ENCODE data around the gene ANKS1B. TPM values are rescaled to one million over a fixed set of nuclear protein-coding genes. Genes with fewer than 3 reads are reported as not detected.
A peak's percentile ranks its signal among the peaks of the same experiment; 100 is the strongest.

The ANKS1B gene
- total RNA-seq, 1 experiment from 2014 or later: 5.8 TPM

DNA sequence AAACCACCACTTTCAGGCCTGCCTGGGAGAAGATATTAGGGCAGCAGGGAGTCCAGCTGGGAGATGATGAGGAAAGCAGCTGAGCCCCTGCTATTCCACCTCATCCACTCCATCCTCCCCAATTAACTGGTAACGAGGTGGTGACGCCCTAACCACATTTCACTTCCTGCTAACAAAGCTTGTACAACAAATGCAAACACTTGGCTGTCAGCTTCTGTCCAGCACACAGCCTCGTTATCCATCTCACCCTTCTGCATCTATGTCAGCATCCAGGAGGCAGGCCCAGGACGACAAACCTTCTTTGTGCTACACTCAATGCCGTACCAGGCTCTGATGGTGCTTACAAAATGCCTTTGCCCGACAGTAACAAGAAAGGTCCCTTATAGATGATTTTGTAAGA is 1114.2 kb downstream of the ANKS1B start:
- Mint-ChIP-seq H3K4me1 (peaks cover 13% of the 10 kb centered on the region), H3K27ac (no peak overlapping the region), H3K9me3 (peaks cover 6% of the 10 kb centered on the region; the same call in 1 of the 2 replicates), H3K36me3 (no peaks in the 10 kb centered on the region), H3K27me3 (ENCODE audit: low read depth) (peaks cover 48% of the 10 kb centered on the region), H3K4me3 (no peak overlapping the region)
- ATAC-seq (peak; percentile 44), DNase-seq (ENCODE audit: low spot score) (no peak)
- ChIA-PET POLR2A (no interaction called here), CTCF (no interaction called here)
- TF ChIP-seq SMAD4 (CRISPR knock-in tag; IDR thresholded peaks at IDR 0.05) (no peak), MXD4 (CRISPR knock-in tag; IDR thresholded peaks at IDR 0.05; ENCODE audit: borderline replicate concordance) (no peak), CBFB (CRISPR knock-in tag; IDR thresholded peaks at IDR 0.05; ENCODE audit: low read depth) (no peak), KAT7 (CRISPR knock-in tag; IDR thresholded peaks at IDR 0.05; ENCODE audit: borderline replicate concordance) (no peak), GTF2I (CRISPR knock-in tag; conservative IDR thresholded peaks at IDR 0.05) (no peak), ESRRA (CRISPR knock-in tag; IDR thresholded peaks at IDR 0.05; ENCODE audit: borderline replicate concordance) (no peak), TP53 (CRISPR knock-in tag; IDR thresholded peaks at IDR 0.05) (no peak), ZNF263 (CRISPR knock-in tag; IDR thresholded peaks at IDR 0.05; ENCODE audit: low read depth) (no peak), SP1 (CRISPR knock-in tag; conservative IDR thresholded peaks at IDR 0.05) (no peak)
- TF ChIP-seq, protein P1, sequence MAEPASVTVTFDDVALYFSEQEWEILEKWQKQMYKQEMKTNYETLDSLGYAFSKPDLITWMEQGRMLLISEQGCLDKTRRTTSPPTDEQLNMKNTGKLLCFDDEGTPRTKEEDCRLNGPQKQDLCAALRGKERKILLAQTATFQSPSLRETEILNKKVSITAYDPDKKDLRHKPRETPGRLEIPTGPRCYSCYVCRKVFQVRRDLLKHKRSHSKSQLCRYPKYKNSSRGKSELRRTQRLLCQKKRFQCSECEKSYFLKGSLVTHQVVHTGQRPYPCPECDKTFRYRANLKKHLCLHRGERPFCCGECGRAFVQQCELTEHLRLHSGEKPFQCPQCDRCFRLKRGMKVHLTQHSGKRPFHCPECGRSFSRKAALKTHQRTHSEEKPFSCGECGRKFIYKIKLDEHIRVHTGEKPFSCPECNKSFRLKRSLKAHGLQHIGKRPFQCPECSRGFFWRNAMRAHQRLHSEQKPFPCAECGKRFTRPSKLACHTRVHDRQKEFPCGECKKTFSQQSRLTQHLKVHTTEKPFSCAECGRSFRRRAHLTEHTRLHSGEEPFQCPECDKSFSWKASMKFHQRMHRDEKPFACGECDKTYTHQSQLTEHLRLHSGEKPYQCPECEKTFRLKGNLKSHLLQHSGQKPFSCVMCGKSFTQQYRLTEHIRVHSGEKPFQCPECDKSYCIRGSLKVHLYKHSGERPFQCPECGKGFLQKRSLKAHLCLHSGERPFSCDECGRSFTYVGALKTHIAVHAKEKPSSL (CRISPR knock-in tag; conservative IDR thresholded peaks at IDR 0.05): no peak
- TF ChIP-seq, protein P2, sequence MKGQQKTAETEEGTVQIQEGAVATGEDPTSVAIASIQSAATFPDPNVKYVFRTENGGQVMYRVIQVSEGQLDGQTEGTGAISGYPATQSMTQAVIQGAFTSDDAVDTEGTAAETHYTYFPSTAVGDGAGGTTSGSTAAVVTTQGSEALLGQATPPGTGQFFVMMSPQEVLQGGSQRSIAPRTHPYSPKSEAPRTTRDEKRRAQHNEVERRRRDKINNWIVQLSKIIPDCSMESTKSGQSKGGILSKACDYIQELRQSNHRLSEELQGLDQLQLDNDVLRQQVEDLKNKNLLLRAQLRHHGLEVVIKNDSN (CRISPR knock-in tag; IDR thresholded peaks at IDR 0.05): no peak
- TF ChIP-seq, protein P3, sequence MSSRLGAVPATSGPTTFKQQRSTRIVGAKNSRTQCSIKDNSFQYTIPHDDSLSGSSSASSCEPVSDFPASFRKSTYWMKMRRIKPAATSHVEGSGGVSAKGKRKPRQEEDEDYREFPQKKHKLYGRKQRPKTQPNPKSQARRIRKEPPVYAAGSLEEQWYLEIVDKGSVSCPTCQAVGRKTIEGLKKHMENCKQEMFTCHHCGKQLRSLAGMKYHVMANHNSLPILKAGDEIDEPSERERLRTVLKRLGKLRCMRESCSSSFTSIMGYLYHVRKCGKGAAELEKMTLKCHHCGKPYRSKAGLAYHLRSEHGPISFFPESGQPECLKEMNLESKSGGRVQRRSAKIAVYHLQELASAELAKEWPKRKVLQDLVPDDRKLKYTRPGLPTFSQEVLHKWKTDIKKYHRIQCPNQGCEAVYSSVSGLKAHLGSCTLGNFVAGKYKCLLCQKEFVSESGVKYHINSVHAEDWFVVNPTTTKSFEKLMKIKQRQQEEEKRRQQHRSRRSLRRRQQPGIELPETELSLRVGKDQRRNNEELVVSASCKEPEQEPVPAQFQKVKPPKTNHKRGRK (CRISPR knock-in tag; IDR thresholded peaks at IDR 0.05; ENCODE audit: borderline replicate concordance): no peak
- TF ChIP-seq, protein P4, sequence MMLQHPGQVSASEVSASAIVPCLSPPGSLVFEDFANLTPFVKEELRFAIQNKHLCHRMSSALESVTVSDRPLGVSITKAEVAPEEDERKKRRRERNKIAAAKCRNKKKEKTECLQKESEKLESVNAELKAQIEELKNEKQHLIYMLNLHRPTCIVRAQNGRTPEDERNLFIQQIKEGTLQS (CRISPR knock-in tag; conservative IDR thresholded peaks at IDR 0.05): no peak

DNA sequence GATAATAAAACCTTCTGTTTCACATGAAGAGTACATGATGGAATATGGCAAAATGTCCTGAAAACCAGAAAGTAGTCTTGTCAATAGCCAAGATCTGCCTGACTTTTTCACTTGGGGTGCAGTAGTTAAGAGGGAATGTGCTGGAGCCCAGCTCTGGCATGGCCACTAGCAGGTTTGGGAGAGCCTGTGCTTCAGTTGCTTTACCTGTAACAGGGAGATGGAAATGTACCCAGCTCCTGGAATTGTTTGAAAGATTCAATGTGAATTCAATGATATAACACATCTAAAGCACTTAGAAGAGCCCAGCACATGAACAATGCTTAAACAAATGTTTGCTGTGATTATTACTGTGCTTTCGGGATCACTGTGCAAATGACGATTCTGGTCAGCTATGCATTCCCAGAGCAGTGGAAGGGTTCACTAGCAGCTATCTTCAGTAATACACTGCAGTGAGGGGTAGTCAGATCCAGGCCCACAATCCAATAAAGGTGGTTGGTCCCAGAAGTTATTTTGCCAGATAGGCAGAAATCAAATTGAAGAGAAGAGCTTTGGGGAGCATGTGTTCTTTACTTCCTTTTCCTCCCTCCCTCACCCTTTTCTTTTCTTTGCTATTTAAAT is 1114.7 kb downstream of the ANKS1B start:
- H3K4me1 Mint-ChIP-seq: peaks cover 13% of the 10 kb centered on the region
- H3K9me3 Mint-ChIP-seq: peaks cover 10% of the 10 kb centered on the region
- ATAC-seq (peak; percentile 52), DNase-seq (ENCODE audit: low spot score) (no peak)
- POLR2A ChIA-PET: no interaction called here
- CTCF ChIA-PET: no interaction called here
- no peak overlapping the region for H3K27ac Mint-ChIP-seq
- H3K4me3 Mint-ChIP-seq: no peak overlapping the region
- H3K27me3 Mint-ChIP-seq (ENCODE audit: low read depth): peaks cover 51% of the 10 kb centered on the region
- H3K36me3 Mint-ChIP-seq: 0 out of 2 replicates have a peak, but pooled peaks cover 2% of the 10 kb centered on the region
- no peak for TF ChIP-seq GTF2I (CRISPR knock-in tag; conservative IDR thresholded peaks at IDR 0.05)
- TF ChIP-seq, protein P5, sequence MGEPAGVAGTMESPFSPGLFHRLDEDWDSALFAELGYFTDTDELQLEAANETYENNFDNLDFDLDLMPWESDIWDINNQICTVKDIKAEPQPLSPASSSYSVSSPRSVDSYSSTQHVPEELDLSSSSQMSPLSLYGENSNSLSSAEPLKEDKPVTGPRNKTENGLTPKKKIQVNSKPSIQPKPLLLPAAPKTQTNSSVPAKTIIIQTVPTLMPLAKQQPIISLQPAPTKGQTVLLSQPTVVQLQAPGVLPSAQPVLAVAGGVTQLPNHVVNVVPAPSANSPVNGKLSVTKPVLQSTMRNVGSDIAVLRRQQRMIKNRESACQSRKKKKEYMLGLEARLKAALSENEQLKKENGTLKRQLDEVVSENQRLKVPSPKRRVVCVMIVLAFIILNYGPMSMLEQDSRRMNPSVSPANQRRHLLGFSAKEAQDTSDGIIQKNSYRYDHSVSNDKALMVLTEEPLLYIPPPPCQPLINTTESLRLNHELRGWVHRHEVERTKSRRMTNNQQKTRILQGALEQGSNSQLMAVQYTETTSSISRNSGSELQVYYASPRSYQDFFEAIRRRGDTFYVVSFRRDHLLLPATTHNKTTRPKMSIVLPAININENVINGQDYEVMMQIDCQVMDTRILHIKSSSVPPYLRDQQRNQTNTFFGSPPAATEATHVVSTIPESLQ (CRISPR knock-in tag; IDR thresholded peaks at IDR 0.05): no peak
- TF ChIP-seq, protein P6, sequence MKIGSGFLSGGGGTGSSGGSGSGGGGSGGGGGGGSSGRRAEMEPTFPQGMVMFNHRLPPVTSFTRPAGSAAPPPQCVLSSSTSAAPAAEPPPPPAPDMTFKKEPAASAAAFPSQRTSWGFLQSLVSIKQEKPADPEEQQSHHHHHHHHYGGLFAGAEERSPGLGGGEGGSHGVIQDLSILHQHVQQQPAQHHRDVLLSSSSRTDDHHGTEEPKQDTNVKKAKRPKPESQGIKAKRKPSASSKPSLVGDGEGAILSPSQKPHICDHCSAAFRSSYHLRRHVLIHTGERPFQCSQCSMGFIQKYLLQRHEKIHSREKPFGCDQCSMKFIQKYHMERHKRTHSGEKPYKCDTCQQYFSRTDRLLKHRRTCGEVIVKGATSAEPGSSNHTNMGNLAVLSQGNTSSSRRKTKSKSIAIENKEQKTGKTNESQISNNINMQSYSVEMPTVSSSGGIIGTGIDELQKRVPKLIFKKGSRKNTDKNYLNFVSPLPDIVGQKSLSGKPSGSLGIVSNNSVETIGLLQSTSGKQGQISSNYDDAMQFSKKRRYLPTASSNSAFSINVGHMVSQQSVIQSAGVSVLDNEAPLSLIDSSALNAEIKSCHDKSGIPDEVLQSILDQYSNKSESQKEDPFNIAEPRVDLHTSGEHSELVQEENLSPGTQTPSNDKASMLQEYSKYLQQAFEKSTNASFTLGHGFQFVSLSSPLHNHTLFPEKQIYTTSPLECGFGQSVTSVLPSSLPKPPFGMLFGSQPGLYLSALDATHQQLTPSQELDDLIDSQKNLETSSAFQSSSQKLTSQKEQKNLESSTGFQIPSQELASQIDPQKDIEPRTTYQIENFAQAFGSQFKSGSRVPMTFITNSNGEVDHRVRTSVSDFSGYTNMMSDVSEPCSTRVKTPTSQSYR (CRISPR knock-in tag; IDR thresholded peaks at IDR 0.05): no peak
- TF ChIP-seq SMAD4 (CRISPR knock-in tag; IDR thresholded peaks at IDR 0.05): no peak
- TF ChIP-seq, protein P7, sequence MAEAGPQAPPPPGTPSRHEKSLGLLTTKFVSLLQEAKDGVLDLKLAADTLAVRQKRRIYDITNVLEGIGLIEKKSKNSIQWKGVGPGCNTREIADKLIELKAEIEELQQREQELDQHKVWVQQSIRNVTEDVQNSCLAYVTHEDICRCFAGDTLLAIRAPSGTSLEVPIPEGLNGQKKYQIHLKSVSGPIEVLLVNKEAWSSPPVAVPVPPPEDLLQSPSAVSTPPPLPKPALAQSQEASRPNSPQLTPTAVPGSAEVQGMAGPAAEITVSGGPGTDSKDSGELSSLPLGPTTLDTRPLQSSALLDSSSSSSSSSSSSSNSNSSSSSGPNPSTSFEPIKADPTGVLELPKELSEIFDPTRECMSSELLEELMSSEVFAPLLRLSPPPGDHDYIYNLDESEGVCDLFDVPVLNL (CRISPR knock-in tag; IDR thresholded peaks at IDR 0.05; ENCODE audit: borderline replicate concordance, low read depth): no peak
- TF ChIP-seq TEAD1 (CRISPR knock-in tag; IDR thresholded peaks at IDR 0.05): no peak
- no peak for TF ChIP-seq HMGA2 (CRISPR knock-in tag; IDR thresholded peaks at IDR 0.05)
- TF ChIP-seq EMX1 (CRISPR knock-in tag; IDR thresholded peaks at IDR 0.05): no peak
- no peak for TF ChIP-seq ZNF138 (CRISPR knock-in tag; conservative IDR thresholded peaks at IDR 0.05)
- TF ChIP-seq ZNF219 (CRISPR knock-in tag; IDR thresholded peaks at IDR 0.05; ENCODE audit: borderline replicate concordance): no peak
- TF ChIP-seq NFE2L1 (CRISPR knock-in tag; IDR thresholded peaks at IDR 0.05): no peak
